ENCODE measurements around the gene BNIP2.

- no peak for TF ChIP-seq ZNF333 (CRISPR knock-in tag; IDR thresholded peaks at IDR 0.05; ENCODE audit: borderline replicate concordance)
- TF ChIP-seq, protein P1, sequence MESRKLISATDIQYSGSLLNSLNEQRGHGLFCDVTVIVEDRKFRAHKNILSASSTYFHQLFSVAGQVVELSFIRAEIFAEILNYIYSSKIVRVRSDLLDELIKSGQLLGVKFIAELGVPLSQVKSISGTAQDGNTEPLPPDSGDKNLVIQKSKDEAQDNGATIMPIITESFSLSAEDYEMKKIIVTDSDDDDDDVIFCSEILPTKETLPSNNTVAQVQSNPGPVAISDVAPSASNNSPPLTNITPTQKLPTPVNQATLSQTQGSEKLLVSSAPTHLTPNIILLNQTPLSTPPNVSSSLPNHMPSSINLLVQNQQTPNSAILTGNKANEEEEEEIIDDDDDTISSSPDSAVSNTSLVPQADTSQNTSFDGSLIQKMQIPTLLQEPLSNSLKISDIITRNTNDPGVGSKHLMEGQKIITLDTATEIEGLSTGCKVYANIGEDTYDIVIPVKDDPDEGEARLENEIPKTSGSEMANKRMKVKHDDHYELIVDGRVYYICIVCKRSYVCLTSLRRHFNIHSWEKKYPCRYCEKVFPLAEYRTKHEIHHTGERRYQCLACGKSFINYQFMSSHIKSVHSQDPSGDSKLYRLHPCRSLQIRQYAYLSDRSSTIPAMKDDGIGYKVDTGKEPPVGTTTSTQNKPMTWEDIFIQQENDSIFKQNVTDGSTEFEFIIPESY (CRISPR knock-in tag; IDR thresholded peaks at IDR 0.05) = no peak
- no peak for TF ChIP-seq CTCF (CRISPR knock-in tag; IDR thresholded peaks at IDR 0.05)
- no peak for TF ChIP-seq RBM22 (optimal IDR thresholded peaks at IDR 0.05; ENCODE audit: low read length)
- no peak for TF ChIP-seq NCOA1 (CRISPR knock-in tag; IDR thresholded peaks at IDR 0.05)
- no peak for TF ChIP-seq ZNF121 (CRISPR knock-in tag; IDR thresholded peaks at IDR 0.05)
These were observed 22.5 kb upstream of the BNIP2 start for GRCh38 chr15:59711451-59712243.
